ENCODE measurements around the gene IGSF9. TPM values are rescaled to one million over a fixed set of nuclear protein-coding genes. Genes with fewer than 3 reads are reported as not detected.

IGSF9 gene
- total and polyA plus RNA-seq, 4 donors = 0.14 to 21.3 (median 16.1) TPM

- TF ChIP-seq, protein P1, sequence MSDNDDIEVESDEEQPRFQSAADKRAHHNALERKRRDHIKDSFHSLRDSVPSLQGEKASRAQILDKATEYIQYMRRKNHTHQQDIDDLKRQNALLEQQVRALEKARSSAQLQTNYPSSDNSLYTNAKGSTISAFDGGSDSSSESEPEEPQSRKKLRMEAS (IDR thresholded peaks at IDR 0.05) = no peak
- TF ChIP-seq TAF1 (conservative IDR thresholded peaks at IDR 0.05) (no peak), EGR1 (IDR thresholded peaks at IDR 0.05; ENCODE audit: low read depth in 2 of 2) (no peak), FOXA1 (IDR thresholded peaks at IDR 0.05) (no peak), ATF3 (IDR thresholded peaks at IDR 0.05) (no peak), JUND (IDR thresholded peaks at IDR 0.05) (no peak), FOXA2 (IDR thresholded peaks at IDR 0.05) (no peak), ZBTB33 (IDR thresholded peaks at IDR 0.05) (no peak), RAD21 (IDR thresholded peaks at IDR 0.05) (no peak), RXRA (IDR thresholded peaks at IDR 0.05) (no peak), YY1 (IDR thresholded peaks at IDR 0.05) (no peak), HNF4A (conservative IDR thresholded peaks at IDR 0.05) (no peak), NR2F2 (IDR thresholded peaks at IDR 0.05) (no peak), CTCF (IDR thresholded peaks at IDR 0.05; ENCODE audit: low read depth, low read length, missing input control) (no peak), SP1 (IDR thresholded peaks at IDR 0.05) (no peak)
- TF ChIP-seq, protein P2, sequence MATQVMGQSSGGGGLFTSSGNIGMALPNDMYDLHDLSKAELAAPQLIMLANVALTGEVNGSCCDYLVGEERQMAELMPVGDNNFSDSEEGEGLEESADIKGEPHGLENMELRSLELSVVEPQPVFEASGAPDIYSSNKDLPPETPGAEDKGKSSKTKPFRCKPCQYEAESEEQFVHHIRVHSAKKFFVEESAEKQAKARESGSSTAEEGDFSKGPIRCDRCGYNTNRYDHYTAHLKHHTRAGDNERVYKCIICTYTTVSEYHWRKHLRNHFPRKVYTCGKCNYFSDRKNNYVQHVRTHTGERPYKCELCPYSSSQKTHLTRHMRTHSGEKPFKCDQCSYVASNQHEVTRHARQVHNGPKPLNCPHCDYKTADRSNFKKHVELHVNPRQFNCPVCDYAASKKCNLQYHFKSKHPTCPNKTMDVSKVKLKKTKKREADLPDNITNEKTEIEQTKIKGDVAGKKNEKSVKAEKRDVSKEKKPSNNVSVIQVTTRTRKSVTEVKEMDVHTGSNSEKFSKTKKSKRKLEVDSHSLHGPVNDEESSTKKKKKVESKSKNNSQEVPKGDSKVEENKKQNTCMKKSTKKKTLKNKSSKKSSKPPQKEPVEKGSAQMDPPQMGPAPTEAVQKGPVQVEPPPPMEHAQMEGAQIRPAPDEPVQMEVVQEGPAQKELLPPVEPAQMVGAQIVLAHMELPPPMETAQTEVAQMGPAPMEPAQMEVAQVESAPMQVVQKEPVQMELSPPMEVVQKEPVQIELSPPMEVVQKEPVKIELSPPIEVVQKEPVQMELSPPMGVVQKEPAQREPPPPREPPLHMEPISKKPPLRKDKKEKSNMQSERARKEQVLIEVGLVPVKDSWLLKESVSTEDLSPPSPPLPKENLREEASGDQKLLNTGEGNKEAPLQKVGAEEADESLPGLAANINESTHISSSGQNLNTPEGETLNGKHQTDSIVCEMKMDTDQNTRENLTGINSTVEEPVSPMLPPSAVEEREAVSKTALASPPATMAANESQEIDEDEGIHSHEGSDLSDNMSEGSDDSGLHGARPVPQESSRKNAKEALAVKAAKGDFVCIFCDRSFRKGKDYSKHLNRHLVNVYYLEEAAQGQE (IDR thresholded peaks at IDR 0.05) = no peak
- Histone ChIP-seq H3K27ac (ENCODE audit: low read depth in 1 of 2, low read length in 2 of 2) (no peak overlapping the region), H3K9me3 (ENCODE audit: control insufficient read depth in 4 of 4, low read length in 3 of 4) (no peaks in the 10 kb centered on the region), H3K36me3 (ENCODE audit: control insufficient read depth in 4 of 4, insufficient read depth in 3 of 4, low read depth in 1 of 4, low read length in 3 of 4) (no peaks in the 10 kb centered on the region), H3K9ac (ENCODE audit: low read depth in 1 of 2, low read length in 2 of 2) (no peak overlapping the region), H3K27me3 (ENCODE audit: control insufficient read depth in 4 of 4, insufficient read depth in 4 of 4, low read length in 3 of 4) (no peaks in the 10 kb centered on the region), H3K4me3 (ENCODE audit: low read depth in 1 of 3, low read length in 3 of 3) (no peak overlapping the region), H3K4me1 (ENCODE audit: control insufficient read depth in 4 of 4, insufficient read depth in 4 of 4, low read length in 3 of 4) (peaks cover 2 to 9% (median 4%) of the 10 kb centered on the region in 4 donors)
- 81% methylated on average over 4 of the region's 4 CpGs for WGBS
- no peak for DNase-seq (ENCODE audit: low spot score)
Measured at GRCh38 chr1:159987186-159987585, 41.8 kb upstream of the IGSF9 start.

- Histone ChIP-seq H3K27me3 (ENCODE audit: control insufficient read depth in 4 of 4, insufficient read depth in 4 of 4, low read length in 3 of 4) (no peaks in the 10 kb centered on the region), H3K9ac (ENCODE audit: low read depth in 1 of 2, low read length in 2 of 2) (no peak overlapping the region), H3K36me3 (ENCODE audit: control insufficient read depth in 4 of 4, insufficient read depth in 3 of 4, low read depth in 1 of 4, low read length in 3 of 4) (no peaks in the 10 kb centered on the region), H3K9me3 (ENCODE audit: control insufficient read depth in 4 of 4, low read length in 3 of 4) (no peaks in the 10 kb centered on the region), H3K27ac (ENCODE audit: low read depth in 1 of 2, low read length in 2 of 2) (no peak overlapping the region), H3K4me1 (ENCODE audit: control insufficient read depth in 4 of 4, insufficient read depth in 4 of 4, low read length in 3 of 4) (peaks cover 0 to 4% (median 2%) of the 10 kb centered on the region in 4 donors), H3K4me3 (ENCODE audit: low read depth in 1 of 3, low read length in 3 of 3) (no peak overlapping the region)
- no peak for DNase-seq (ENCODE audit: low spot score)
- no peak for TF ChIP-seq NR2F2 (IDR thresholded peaks at IDR 0.05)
- no peak for TF ChIP-seq EGR1 (IDR thresholded peaks at IDR 0.05; ENCODE audit: low read depth in 2 of 2)
- 89% methylated on average over 1 of the region's 1 CpG for WGBS
Measured at GRCh38 chr1:159986531-159986930, 41.1 kb upstream of the IGSF9 start.
